A673 (cell line): ENCODE data around the gene CCDC33.

Experiments
- EZH2 ChIP-seq: fragments of 200-600 bp; sonication (generic); IDR thresholded peaks from 2 replicates; pipeline ENCODE4 v1.6.1; 2017; ENCODE audit warnings: borderline replicate concordance, low read depth, mild to moderate bottlenecking, mixed read lengths, antibody characterized with exemption, low read length; ENCODE audit not compliant: poor library complexity, severe bottlenecking
- TF ChIP-seq, protein P1 (sequence below): fragments of 300-800, 200-600 bp; sonication (generic); conservative IDR thresholded peaks from 2 replicates; pipeline ENCODE4 v1.5.1; 2017; ENCODE audit warnings: low read depth, mild to moderate bottlenecking, antibody characterized with exemption, low read length, moderate library complexity, mixed read lengths

DNA sequence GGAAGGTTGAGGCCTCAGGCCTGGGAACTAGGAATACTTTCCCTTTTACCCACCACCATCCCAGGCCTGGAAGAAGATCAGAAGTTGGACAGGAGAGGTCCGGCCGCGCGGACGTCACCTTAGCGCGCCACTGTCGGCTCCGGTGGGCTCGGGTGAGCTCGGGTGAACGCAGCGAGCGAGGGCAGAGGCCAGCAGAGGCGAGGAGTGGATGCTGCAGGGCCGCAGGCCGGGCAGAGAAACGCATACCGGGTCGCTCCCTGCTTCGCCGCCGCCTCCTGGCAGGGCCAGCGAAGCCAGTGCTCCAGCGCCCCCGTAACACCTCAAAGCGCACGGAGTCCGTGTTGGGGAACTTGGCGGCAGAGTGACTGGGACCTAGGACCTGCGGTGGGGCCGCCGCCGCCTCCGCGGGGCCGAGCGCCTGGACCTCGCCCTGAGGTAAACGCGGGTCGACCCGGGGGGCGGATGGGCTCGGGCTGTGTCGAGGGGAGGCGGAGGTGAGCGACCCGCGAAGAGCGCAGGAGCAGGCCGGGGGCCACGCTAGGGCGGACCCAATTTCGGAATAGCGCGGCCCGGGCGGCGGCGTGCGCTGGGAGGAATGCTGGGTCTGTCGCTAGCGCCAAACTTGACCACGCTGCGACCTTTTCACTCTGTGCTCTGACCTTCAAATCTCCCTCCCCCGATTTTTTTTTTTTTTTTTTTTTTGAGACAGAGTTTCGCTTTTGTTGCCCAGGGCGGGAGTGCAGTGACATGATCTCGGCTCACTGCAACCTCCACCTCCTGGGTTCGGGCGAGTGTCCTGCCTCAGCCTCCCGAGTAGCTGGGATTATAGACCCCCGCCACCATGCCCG lies 129.7 kb downstream of the CCDC33 start:
- TF ChIP-seq, protein P1, sequence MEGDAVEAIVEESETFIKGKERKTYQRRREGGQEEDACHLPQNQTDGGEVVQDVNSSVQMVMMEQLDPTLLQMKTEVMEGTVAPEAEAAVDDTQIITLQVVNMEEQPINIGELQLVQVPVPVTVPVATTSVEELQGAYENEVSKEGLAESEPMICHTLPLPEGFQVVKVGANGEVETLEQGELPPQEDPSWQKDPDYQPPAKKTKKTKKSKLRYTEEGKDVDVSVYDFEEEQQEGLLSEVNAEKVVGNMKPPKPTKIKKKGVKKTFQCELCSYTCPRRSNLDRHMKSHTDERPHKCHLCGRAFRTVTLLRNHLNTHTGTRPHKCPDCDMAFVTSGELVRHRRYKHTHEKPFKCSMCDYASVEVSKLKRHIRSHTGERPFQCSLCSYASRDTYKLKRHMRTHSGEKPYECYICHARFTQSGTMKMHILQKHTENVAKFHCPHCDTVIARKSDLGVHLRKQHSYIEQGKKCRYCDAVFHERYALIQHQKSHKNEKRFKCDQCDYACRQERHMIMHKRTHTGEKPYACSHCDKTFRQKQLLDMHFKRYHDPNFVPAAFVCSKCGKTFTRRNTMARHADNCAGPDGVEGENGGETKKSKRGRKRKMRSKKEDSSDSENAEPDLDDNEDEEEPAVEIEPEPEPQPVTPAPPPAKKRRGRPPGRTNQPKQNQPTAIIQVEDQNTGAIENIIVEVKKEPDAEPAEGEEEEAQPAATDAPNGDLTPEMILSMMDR, result no peak
- no peak for TF ChIP-seq EZH2
